ENCODE results near the gene BCR. TPM values are rescaled to one million over a fixed set of nuclear protein-coding genes. Genes with fewer than 3 reads are reported as not detected.

BCR gene
- total and polyA plus RNA-seq, 2 donors (not counting 1 experiment from before 2014, with no cell fraction given), result 30.2 to 46.4 TPM

DNA sequence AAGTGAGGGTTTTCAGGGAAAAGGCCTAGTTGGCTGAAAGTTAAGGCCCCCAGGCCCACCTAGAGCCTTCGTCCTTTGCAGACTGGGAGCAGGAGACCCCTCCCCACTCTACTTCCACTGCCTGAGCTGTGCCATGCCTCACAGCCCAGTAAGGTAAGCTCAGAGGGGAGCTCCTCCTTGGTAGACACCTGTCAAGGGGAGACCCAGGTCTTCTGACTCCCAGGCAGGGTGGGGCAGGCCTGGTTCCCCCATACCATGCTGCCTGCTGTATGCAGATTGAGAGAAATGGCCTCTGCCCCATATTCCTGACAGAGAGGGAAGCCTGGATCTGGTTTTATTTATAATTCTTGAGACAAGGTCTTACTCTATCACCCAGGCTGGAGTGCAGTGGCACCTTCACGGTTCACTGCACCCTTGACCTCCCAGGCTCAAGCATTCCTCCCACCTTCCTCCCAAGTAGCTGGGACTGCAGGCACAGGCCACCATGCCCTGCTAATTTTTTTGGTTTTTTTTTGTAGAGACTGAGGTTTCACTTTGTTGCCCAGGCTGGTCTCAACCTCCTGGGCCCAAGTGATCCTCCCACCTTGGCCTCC, 34.3 kb upstream of the BCR start:
- no peak for DNase-seq

More for the DNA sequence above, 34.3 kb upstream of the BCR start:
- 90% methylated on average over 2 of the region's 2 CpGs for WGBS (ENCODE audit: insufficient coverage)
- ATAC-seq (ENCODE audit: low read depth), result no peak
- H3K9me3 Mint-ChIP-seq (ENCODE audit: insufficient read depth), result no peaks in the 10 kb centered on the region
- Histone ChIP-seq H3K79me2 (ENCODE audit: control insufficient read depth, insufficient read depth, low read length) (no peaks in the 10 kb centered on the region), H3K36me3 (replicated peaks in 1 of 2; ENCODE audit: control extremely low read depth in 1 of 2, control insufficient read depth in 1 of 2, extremely low read depth in 1 of 2, insufficient read depth in 2 of 2, low read length in 1 of 2) (no peaks in the 10 kb centered on the region), H3K27ac (ENCODE audit: low read length in 2 of 2) (peak overlapping the region; percentile 65 to 83), H3K4me1 (ENCODE audit: control insufficient read depth in 2 of 2, insufficient read depth in 2 of 2, low read length in 2 of 2) (peaks cover 34 to 51% of the 10 kb centered on the region in 2 donors), H3K9ac (ENCODE audit: low read length) (peak overlapping the region; percentile 34), H3K9me3 (ENCODE audit: control extremely low read depth in 1 of 3, control insufficient read depth in 2 of 3, insufficient read depth in 1 of 3, low read length in 2 of 3) (no peaks in the 10 kb centered on the region), H3K4me2 (replicated peaks; ENCODE audit: low read depth, low read length, poor library complexity, severe bottlenecking) (peak overlapping the region; percentile 79), H3K4me3 (ENCODE audit: control extremely low read depth in 1 of 5, extremely low read depth in 1 of 5, insufficient read depth in 1 of 5, low read depth in 2 of 5, low read length in 4 of 5) (peak overlapping the region in 2 of 5 experiments; percentile 43 to 50), H4K20me1 (ENCODE audit: control insufficient read depth, insufficient read depth, low read length, poor library complexity, severe bottlenecking) (no peaks in the 10 kb centered on the region), H2AFZ (ENCODE audit: insufficient read depth, low read depth, low read length, poor library complexity, severe bottlenecking) (peak overlapping the region; percentile 67), H3K27me3 (replicated peaks in 1 of 4; ENCODE audit: control extremely low read depth in 1 of 4, control insufficient read depth in 3 of 4, insufficient read depth in 4 of 4, low read length in 3 of 4) (no peaks in the 10 kb centered on the region)
- no peak for TF ChIP-seq EZH2 (IDR thresholded peaks at IDR 0.05; ENCODE audit: borderline replicate concordance, insufficient read depth, low read depth, low read length, poor library complexity, severe bottlenecking)
- TF ChIP-seq, protein P1, sequence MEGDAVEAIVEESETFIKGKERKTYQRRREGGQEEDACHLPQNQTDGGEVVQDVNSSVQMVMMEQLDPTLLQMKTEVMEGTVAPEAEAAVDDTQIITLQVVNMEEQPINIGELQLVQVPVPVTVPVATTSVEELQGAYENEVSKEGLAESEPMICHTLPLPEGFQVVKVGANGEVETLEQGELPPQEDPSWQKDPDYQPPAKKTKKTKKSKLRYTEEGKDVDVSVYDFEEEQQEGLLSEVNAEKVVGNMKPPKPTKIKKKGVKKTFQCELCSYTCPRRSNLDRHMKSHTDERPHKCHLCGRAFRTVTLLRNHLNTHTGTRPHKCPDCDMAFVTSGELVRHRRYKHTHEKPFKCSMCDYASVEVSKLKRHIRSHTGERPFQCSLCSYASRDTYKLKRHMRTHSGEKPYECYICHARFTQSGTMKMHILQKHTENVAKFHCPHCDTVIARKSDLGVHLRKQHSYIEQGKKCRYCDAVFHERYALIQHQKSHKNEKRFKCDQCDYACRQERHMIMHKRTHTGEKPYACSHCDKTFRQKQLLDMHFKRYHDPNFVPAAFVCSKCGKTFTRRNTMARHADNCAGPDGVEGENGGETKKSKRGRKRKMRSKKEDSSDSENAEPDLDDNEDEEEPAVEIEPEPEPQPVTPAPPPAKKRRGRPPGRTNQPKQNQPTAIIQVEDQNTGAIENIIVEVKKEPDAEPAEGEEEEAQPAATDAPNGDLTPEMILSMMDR (IDR thresholded peaks at IDR 0.05), result no peak
- POLR2A ChIA-PET, result interaction anchor here (0.9 kb wide), 1 partner anchor 35 kb away, joined by 3 read pairs; no protein-coding TSS in a partner anchor
- peak overlapping the region; percentile 96 for H3K27ac Mint-ChIP-seq
- intact Hi-C loops (cut with micrococcal nuclease), result loop anchor here (5.0 to 10.0 kb wide), 3 partner anchors 36 to 1409 kb away; partner anchors contain the start of genes BCR, GUCD1 and SNRPD3
- H3K4me3 Mint-ChIP-seq, result no peak overlapping the region
- H3K4me1 Mint-ChIP-seq, result peaks cover 48% of the 10 kb centered on the region
- no peaks in the 10 kb centered on the region for H3K27me3 Mint-ChIP-seq
- CTCF ChIA-PET, result interaction anchor here (0.6 to 3.2 kb wide), 9 partner anchors 7 to 186 kb away, joined by 3 to 12 read pairs (median 3); no protein-coding TSS in a partner anchor

Measured in B cell (primary cell).